Fibroblast of lung (primary cell): ENCODE measurements around the gene CACNA1F. TPM values are rescaled to one million over a fixed set of nuclear protein-coding genes. Genes with fewer than 3 reads are reported as not detected.

ENCODE experiments used
- DNase-seq, 2 donors: peaks; one replicate each; pipeline versions ENCODE4 v3.0.0 to v3.0.0-alpha.2; 2010; ENCODE audit warnings: low read depth in 2 of 2
- H2AFZ ChIP-seq: 2 replicates; pipeline ENCODE4 v1.5.1; 2012; ENCODE audit warnings: low read length, control low read depth, inconsistent platforms
- H3K27ac ChIP-seq: 2 replicates; pipeline ENCODE4 v1.5.1; 2011; ENCODE audit warnings: low read length, control low read depth; ENCODE audit not compliant: insufficient read depth
- H3K27me3 ChIP-seq: 2 replicates; pipeline ENCODE4 v1.5.1; 2011; ENCODE audit warnings: mild to moderate bottlenecking, low read length; ENCODE audit not compliant: control insufficient read depth, insufficient read depth
- H3K36me3 ChIP-seq: 2 replicates; pipeline ENCODE4 v1.5.1; 2011; ENCODE audit warnings: low read length; ENCODE audit not compliant: control insufficient read depth, insufficient read depth
- H3K4me1 ChIP-seq: 2 replicates; pipeline ENCODE4 v1.5.1; 2011; ENCODE audit warnings: low read length; ENCODE audit not compliant: control insufficient read depth, insufficient read depth; ENCODE audit errors: extremely low read depth
- H3K4me2 ChIP-seq: 2 replicates; pipeline ENCODE4 v1.5.1; 2011; ENCODE audit warnings: low read length, control low read depth; ENCODE audit not compliant: insufficient read depth; ENCODE audit errors: extremely low read depth
- H3K4me3 ChIP-seq, 4 experiments: fragments of 200-600 bp in 1 of 4; sonication (generic) in 1 of 4; replicated peaks in 1 of 4; 2 replicates each; pipeline ENCODE4 v1.5.1; 2011 to 2016; ENCODE audit warnings: low read length in 4 of 4, low read depth in 3 of 4, mild to moderate bottlenecking in 3 of 4, control low read depth in 2 of 4, inconsistent platforms in 1 of 4, mixed read lengths in 1 of 4; ENCODE audit not compliant: insufficient read depth in 1 of 4; ENCODE audit errors: control extremely low read depth in 1 of 4
- H3K79me2 ChIP-seq: 2 replicates; pipeline ENCODE4 v1.5.1; 2012; ENCODE audit warnings: mild to moderate bottlenecking, low read length, inconsistent platforms; ENCODE audit not compliant: control insufficient read depth, insufficient read depth
- H3K9ac ChIP-seq: 2 replicates; pipeline ENCODE4 v1.5.1; 2011; ENCODE audit warnings: mild to moderate bottlenecking, low read length, control low read depth; ENCODE audit not compliant: insufficient read depth
- H3K9me3 ChIP-seq: 2 replicates; pipeline ENCODE4 v1.5.1; 2012; ENCODE audit warnings: low read depth, low read length; ENCODE audit not compliant: control insufficient read depth, insufficient read depth
- H4K20me1 ChIP-seq: 2 replicates; pipeline ENCODE4 v1.5.1; 2011; ENCODE audit warnings: low read length; ENCODE audit not compliant: control insufficient read depth, insufficient read depth; ENCODE audit errors: extremely low read depth
- CTCF ChIP-seq, 2 donors: IDR thresholded peaks in 1 of 2; conservative IDR thresholded peaks in 1 of 2; 1 replicate in 1 of 2; 2 replicates in 1 of 2; pipeline ENCODE4 v1.5.1; 2011 to 2012; ENCODE audit warnings: low read length in 2 of 2, control low read depth in 1 of 2, inconsistent platforms in 1 of 2, low read depth in 1 of 2, mild to moderate bottlenecking in 1 of 2
- EZH2 ChIP-seq: IDR thresholded peaks from 2 replicates; pipeline ENCODE4 v1.5.1; 2012; ENCODE audit warnings: low read length, control low read depth, mild to moderate bottlenecking; ENCODE audit errors: missing control alignments
- polyA plus RNA-seq, 2 donors: library from polyadenylated mRNA; depleted of rRNA in 1 of 2; stranded (reverse) in 1 of 2; unstranded in 1 of 2; fragments of >200 nt; gene quantifications; 2 replicates each; pipeline ENCODE4 v1.2.1, GENCODE V29; 2011 to 2012; ENCODE audit warnings: missing spikeins in 1 of 2
- total RNA-seq: library from RNA; depleted of rRNA; stranded (reverse); fragments of >200 nt; gene quantifications from 2 replicates; pipeline ENCODE4 v1.2.1, GENCODE V29; 2014

CACNA1F gene
- total and polyA plus RNA-seq, 2 donors (not counting 1 experiment from before 2014, with no cell fraction given): 0.17 TPM; not detected in 1

- H3K9ac ChIP-seq: no peak overlapping the region
- no peak for DNase-seq
- no peak overlapping the region for H3K4me2 ChIP-seq
- H3K4me3 ChIP-seq: no peak overlapping the region
- TF ChIP-seq EZH2 (no peak), CTCF (conservative IDR thresholded peaks at IDR 0.05 in 1 of 2, IDR thresholded peaks at IDR 0.05 in 1 of 2; ENCODE audit: low read depth in 1 of 2, low read length in 2 of 2) (no peak)
- H3K36me3 ChIP-seq: no peaks in the 10 kb centered on the region
- H3K27me3 ChIP-seq: no peaks in the 10 kb centered on the region
- no peaks in the 10 kb centered on the region for H3K9me3 ChIP-seq
- H2AFZ ChIP-seq: no peak overlapping the region
- H3K4me1 ChIP-seq: no peaks in the 10 kb centered on the region
- no peaks in the 10 kb centered on the region for H4K20me1 ChIP-seq
- no peak overlapping the region for H3K27ac ChIP-seq
- H3K79me2 ChIP-seq: no peaks in the 10 kb centered on the region
Measured at GRCh38 chrX:49277535-49277830, 44.3 kb upstream of the CACNA1F start.

- Histone ChIP-seq H3K36me3 (no peaks in the 10 kb centered on the region), H3K79me2 (peaks cover 3% of the 10 kb centered on the region), H3K27ac (no peak overlapping the region), H3K4me3 (no peak overlapping the region), H2AFZ (no peak overlapping the region), H3K27me3 (no peaks in the 10 kb centered on the region), H3K4me1 (no peaks in the 10 kb centered on the region), H4K20me1 (no peaks in the 10 kb centered on the region), H3K9ac (no peak overlapping the region), H3K4me2 (no peak overlapping the region), H3K9me3 (no peaks in the 10 kb centered on the region)
- TF ChIP-seq CTCF (conservative IDR thresholded peaks at IDR 0.05 in 1 of 2, IDR thresholded peaks at IDR 0.05 in 1 of 2; ENCODE audit: low read depth in 1 of 2, low read length in 2 of 2): no peak
- no peak for TF ChIP-seq EZH2
- peak in 1 of 2 donors; percentile 3 for DNase-seq
Measured at GRCh38 chrX:49276671-49277534, 43.8 kb upstream of the CACNA1F start.

- Histone ChIP-seq H3K27me3 (no peaks in the 10 kb centered on the region), H3K4me3 (no peak overlapping the region), H3K36me3 (no peaks in the 10 kb centered on the region), H3K4me2 (no peak overlapping the region), H4K20me1 (no peaks in the 10 kb centered on the region), H3K79me2 (peaks cover 8% of the 10 kb centered on the region), H3K4me1 (no peaks in the 10 kb centered on the region), H3K9me3 (no peaks in the 10 kb centered on the region), H2AFZ (no peak overlapping the region), H3K9ac (no peak overlapping the region), H3K27ac (no peak overlapping the region)
- TF ChIP-seq EZH2: no peak
- TF ChIP-seq CTCF (conservative IDR thresholded peaks at IDR 0.05 in 1 of 2, IDR thresholded peaks at IDR 0.05 in 1 of 2; ENCODE audit: low read depth in 1 of 2, low read length in 2 of 2): no peak
- no peak for DNase-seq
Measured at GRCh38 chrX:49276207-49276606, 43.1 kb upstream of the CACNA1F start.
